Activated T-cell treated with anti-CD3 and anti-CD28 coated beads for 24 hours (primary cell): Measurements from ENCODE around the gene LHFPL6.
"Not testable (repeated sequence)": the region's sequence is repeated elsewhere in the genome, so short reads cannot be mapped to it uniquely, and the experiment has no call there.

Experiments used
- DNase-seq: peaks from one replicate; pipeline ENCODE4 v3.0.0-alpha.2; 2020; ENCODE audit warnings: low read depth

Gene LHFPL6

DNA sequence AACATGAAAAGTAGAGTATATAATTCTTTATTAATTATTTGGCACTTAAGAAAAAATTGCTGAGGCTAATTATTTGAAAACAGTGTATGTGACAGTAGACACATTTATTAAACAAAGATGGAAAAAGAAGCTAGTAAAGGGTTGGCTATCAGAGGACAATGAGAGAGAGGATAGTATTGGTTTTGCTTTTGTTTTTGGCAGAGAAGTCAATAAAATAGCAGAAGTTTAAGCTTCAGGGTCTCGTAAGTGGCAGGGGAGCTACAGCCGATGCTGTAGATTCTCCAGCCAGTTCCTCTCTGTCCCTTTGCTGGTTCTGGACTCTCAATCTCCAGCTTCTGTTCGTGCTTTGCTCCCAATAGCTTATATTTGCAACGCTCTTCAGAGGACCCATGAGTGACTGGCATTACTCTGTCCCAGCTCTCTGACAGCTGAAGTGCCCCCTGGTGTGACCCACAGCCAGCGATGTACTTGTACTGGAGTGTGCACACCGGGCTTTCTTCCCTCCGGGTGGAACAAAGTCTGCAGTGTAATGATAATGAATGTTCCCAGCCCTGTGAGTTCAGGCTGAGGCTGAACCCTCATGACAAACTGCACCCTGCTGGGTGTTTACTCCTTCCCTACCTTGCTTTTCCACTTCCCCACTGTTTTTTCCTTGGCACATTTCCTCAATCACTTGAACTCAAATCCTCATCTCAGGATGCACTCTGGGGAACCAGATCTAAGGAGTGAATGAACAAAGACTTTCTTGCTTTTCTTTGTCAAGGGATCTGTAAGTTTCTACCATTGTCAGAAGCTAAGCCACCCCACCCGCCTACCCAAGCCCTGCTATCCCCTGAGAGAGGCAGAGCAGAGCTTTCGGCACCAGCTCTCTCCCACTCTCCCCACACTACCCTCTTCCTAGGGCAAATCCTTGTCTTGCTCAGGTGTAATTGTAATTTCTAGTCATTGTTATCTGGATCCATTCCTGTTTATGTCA lies 254.8 kb downstream of the LHFPL6 start:
- no peak for DNase-seq

DNA sequence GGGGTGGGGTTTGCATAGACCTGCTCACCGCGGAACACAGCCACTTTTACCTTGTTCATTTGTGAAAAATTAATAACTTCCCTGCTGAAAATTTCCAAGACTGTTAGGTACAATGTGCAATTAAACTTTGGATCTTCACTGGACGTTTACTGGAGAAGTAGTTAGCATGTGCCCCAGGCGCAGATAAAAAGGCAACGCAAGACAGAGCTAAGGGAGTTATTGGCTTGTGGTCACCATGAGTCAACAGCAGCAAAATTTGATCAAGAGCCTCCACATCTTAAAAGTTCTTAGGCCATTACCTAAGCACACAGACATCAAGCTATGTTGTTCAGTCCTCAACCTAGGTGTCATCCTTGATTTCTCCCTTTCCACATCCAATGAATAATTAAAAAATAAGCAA lies 257.0 kb downstream of the LHFPL6 start:
- no peak for DNase-seq

DNA sequence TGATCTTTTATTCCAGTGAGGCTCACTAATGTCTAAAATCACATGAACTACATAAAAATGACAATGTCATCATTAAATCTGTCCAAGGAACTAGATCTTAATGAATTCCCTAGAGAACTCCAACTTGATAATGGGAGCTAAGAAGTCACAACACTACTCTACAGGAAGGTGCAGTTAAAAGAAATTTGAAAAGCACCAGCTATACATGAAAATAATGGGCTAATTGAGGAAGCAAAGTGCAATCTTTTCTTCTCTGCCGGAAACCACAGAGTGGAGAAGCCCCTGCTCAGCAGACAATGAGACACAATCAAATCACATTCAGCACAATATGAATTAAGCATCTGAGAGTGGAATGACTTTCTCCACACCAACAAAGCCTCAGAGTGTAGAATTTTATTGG lies 261.7 kb downstream of the LHFPL6 start:
- DNase-seq, result no peak

DNA sequence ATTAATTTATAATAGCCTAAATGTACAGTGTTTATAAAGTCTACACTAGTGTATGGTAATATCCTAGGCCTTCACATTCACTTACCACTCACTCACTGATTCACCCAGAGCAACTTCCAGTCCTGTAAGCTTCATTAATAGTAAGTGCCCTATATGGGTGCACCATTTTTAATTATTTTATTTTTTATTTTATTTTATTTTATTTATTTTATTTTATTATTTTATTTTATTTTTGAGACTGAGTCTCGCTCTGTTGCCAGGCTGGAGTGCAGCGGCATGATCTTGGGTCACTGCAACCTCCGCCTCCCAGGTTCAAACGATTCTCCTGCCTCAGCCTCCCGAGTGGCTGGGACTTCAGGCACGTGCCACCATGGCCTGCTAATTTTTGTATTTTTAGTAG lies 264.9 kb downstream of the LHFPL6 start:
- DNase-seq, result not testable (repeated sequence)

DNA sequence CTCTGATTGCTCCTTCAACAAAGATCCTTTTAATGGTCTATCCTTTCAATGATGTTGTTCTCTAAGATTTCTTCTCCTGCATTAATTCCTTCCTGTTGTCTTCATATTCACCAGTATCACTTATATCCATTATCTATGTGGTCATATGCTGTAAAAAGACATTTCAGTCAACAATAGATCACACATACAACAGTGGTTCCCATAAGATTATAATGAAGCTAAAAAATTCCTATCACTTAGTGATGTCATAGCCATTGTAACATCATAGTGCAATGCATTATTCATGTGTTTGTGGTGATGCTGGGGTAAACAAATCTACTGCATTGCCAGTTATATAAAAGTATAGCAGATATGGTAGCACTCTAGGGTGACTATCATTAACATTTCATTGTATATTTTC lies 266.1 kb downstream of the LHFPL6 start:
- DNase-seq, result no peak

DNA sequence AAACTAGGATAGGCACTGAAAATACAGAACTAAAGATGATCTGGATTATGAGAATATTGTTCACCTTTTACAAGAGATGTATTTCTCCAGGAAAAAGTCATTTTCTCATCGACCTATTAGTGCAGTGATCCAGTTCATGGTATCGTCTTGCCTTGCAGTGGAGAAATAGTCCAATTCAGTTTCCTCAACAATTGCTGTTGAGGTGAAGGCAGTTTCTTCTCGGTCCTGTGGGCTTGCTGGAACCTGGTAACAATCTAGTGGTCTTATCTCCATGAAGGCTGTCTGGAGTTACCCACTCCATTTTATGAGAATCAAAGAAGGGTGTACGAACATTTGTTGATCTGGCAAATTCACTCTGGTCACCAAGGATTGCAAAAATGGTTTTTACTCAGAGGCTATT lies 266.8 kb downstream of the LHFPL6 start:
- no peak for DNase-seq

DNA sequence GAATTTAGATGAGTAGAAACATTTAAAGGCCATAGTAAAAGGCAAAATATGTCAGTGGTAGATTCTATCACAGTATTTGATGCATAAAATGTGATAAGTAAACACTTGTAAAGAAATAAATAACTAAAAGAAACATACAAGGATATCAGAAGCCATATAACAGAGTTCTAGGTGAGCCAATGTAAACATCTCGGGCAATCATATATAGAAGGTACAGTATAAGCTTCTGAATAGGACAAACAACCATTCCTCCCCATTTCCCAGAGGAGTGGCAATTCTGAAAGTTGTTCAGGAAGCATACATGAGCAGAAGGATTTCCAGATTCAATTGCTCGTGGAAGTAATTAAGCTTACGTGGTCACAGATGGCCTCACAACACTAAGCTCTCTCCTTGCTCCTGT lies 267.3 kb downstream of the LHFPL6 start:
- no peak for DNase-seq

- no peak for DNase-seq
Measured at GRCh38 chr13:39330504-39330903, 272.5 kb downstream of the LHFPL6 start.

DNA sequence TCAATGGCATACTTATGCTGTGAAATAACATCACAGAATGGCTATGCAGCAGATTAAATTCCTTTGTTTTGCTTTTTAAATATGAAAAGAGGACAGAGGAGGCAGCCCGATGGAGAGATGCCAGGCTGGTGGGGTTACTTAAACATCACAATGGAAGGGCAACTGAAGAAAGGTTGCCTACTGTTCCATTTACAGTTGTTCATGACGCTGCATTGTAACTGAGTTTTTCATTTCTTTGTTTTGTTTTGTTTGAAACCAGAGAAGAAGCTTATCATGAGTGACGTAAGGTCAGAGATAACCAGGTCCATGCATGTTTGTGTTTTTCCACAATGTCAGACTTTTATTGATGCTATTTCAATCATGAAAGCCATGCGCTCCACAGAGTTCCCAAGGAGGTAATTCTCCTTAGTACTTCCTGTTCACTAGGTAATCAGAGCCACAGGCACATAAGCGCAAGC lies 273.8 kb downstream of the LHFPL6 start:
- DNase-seq, result no peak

DNA sequence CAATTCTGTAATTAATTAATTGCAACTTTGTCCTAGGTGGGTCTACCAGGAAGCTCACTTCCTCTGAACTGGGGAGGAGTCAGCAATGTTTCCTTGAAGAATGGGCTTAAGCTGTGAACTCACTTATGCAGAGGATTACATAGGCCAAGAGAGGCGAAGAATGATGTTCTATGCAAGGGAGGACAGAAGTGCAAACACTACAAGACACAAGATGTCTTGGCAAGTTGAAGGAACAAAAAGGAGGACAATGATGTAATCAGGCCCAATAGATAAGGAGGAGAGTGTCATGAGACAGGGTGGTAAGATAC lies 275.9 kb downstream of the LHFPL6 start:
- no peak for DNase-seq

- DNase-seq, result no peak
Measured at GRCh38 chr13:39326469-39327171, 276.4 kb downstream of the LHFPL6 start.

DNA sequence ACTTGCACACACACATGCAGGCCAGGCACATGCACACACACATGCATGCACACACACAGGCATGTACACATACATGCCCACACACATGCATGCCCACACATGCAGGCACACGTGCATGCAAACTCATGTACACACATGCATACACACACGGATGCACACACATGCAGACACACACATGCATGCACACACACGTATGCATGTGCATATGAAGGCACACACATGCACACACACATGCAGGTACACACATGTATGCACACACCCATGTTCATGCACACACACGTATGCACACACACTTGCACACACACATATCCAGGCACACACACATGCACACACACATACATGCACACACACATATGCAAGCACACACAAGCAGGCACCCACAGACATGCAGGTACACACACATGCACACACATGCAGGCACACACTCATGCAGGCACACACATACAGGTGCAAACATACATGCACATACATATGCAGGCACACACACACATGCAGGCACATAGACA lies 278.1 kb downstream of the LHFPL6 start:
- no peak for DNase-seq

DNA sequence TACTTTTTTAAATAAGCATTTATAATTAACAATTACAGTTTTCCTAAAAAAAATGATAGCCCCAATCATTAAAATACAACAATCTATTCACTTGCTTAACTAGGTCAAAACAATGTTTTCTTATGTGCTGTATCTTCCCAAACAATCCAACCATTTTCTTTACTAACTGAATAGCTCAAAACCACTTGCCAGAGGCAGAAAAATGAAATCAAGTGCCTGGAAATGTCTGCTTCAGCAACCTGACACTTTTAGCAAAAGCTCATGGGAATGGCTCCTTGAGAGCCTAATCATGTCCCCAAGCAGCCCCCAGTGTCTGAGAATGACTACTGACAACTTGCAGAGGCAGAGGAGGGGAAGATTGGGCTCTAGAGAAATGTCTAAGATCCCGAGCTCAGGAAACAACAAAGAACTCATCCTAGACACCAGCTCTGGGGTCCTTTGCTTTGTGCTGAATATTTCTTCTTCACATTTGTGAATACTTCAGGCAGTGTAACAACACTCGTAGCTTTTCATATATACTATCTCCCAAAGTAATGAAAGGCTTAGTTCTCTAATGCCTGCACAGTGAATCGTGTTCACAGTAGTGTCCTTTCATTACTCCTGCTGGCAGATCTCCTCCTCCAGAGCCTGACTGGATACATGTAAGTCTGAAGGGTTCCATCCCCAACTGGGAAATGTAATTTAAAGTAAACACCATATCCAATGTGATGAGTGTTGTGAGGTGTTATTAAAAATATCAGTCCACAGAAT lies 280.0 kb downstream of the LHFPL6 start:
- DNase-seq, result no peak

GRCh38 chr13:39321574-39321973 lies 281.4 kb downstream of the LHFPL6 start:
- DNase-seq, result no peak

DNA sequence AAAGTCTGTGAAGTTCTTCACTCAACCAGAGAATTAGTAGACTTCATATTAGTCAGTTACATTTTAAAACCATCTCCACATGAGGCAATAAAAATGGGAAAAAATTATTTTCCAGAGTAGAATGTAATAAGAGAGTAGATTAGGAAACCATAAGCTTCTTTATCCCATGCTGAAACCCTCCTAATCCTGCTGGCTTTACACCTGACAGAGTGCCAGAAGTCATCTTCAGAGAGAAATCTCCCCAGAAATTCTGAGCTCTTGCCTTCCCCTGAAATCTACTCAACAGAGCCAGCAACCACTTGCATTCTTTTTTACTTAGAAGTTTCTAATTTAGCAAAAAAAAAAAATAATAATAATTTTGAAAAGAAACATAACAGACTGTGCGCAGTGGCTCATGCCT lies 284.8 kb downstream of the LHFPL6 start:
- no peak for DNase-seq

DNA sequence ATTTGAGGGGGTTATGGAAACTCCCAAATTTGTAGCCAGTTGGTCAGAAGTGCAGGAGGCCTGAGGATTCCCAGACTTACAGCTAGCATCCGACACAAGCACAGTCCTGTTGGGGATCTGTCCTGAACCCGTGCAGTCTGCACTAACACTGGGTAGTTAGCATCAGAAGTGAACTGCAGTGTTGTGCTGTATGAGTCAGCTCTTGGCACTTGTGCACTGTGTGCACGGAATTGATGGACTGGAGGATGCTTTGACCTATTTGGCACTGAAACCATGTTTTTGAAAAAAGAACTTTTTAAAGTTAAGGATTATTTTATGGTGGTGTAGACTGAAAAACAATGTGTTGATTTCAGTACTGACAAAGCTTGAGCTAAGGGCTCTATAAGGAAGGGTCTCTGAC lies 285.7 kb downstream of the LHFPL6 start:
- DNase-seq, result no peak

DNA sequence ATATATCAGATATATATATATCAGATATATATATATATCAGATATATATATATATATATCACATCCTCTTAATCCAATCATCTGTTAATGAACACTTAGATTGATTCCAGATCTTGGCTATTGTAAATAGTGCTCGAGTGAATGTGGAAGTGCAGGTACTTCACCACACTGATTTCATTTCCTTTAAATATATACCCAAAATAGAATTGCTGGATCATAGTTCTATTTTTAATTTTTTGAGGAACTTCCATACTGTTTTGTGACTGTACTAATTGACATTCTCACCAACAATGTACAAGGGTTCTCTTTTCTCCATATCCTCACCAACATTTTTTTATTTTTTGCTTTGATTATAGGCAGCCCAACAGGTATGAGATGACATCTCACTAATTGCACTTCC lies 287.2 kb downstream of the LHFPL6 start:
- no peak for DNase-seq

DNA sequence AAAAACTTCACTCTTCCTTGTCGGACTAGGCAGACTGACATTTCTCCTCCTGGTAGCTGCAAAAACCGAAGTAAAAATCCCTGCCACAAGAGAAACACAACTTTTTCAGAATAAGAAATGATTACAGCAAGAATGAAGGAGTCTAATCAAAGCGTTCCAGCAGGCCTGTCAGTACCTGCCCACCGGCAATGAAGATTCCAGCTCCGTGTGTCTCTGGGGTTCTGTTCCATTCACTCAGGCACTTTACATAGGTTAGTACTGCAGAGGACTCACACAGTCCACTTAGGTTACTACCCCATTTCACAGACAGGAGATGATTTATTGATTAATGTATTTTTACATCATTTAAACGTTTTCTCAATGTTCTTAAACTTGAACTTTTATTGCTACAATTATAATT lies 289.3 kb downstream of the LHFPL6 start:
- no peak for DNase-seq

DNA sequence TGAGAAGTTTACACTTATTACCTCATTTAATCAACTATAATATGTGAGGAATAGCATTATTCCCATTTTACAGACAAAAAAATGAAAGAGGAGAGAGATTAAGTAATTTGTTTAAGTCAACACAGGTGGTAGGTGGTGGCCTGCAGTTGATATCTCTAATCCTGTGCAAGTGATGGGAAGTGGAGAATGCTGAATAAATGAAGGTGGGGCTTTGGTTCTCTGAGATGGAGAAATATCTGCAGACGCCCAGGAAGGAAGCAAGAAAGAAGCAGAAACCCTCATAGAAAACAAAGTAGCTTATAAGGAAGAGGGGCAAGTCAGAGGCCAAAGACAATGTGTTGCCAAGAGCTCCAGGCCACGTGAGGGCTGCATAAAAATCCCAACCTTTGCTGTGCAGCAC lies 290.4 kb downstream of the LHFPL6 start:
- no peak for DNase-seq

- no peak for DNase-seq
Measured at GRCh38 chr13:39311619-39312018, 291.4 kb downstream of the LHFPL6 start.

- no peak for DNase-seq
Measured at GRCh38 chr13:39310961-39311360, 292.0 kb downstream of the LHFPL6 start.
